NB4 (cell line): Measurements from ENCODE around the gene RAB23.

Experiments used
- POLR2A ChIP-seq: IDR thresholded peaks from 2 replicates; pipeline ENCODE4 v1.6.1; 2011; ENCODE audit warnings: mild to moderate bottlenecking; ENCODE audit not compliant: insufficient read length; ENCODE audit errors: extremely low read depth
- TF ChIP-seq, protein P1 (sequence below): IDR thresholded peaks from one replicate; pipeline ENCODE4 v1.5.1; 2012; ENCODE audit warnings: low read depth, low read length

DNA sequence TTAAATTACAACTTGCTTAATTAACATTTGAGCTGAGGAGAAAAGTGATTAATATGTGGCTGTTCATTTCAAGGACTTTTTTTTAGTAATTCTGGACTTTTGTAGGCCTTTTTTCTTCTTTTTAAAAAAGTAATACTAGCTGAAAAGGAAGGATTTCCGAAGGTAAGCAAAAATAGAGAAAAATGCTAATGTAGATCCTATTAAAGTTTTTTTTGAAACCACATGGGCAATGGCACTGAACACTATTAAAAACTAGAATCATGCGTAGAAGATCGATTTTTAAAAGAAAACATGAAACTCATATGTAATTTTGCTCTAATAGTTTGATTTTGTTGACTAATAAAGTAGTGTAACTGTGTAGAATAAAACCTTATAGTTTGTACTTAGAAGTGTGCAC lies 47.6 kb downstream of the RAB23 start:
- no peak for TF ChIP-seq POLR2A
- TF ChIP-seq, protein P1, sequence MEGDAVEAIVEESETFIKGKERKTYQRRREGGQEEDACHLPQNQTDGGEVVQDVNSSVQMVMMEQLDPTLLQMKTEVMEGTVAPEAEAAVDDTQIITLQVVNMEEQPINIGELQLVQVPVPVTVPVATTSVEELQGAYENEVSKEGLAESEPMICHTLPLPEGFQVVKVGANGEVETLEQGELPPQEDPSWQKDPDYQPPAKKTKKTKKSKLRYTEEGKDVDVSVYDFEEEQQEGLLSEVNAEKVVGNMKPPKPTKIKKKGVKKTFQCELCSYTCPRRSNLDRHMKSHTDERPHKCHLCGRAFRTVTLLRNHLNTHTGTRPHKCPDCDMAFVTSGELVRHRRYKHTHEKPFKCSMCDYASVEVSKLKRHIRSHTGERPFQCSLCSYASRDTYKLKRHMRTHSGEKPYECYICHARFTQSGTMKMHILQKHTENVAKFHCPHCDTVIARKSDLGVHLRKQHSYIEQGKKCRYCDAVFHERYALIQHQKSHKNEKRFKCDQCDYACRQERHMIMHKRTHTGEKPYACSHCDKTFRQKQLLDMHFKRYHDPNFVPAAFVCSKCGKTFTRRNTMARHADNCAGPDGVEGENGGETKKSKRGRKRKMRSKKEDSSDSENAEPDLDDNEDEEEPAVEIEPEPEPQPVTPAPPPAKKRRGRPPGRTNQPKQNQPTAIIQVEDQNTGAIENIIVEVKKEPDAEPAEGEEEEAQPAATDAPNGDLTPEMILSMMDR, result no peak
